PC-3 (cell line): Measurements from ENCODE around the gene CYSLTR1. TPM values are rescaled to one million over a fixed set of nuclear protein-coding genes. Genes with fewer than 3 reads are reported as not detected.
A peak's percentile ranks its signal among the peaks of the same experiment; 100 is the strongest.
"Not testable (repeated sequence)": the region's sequence is repeated elsewhere in the genome, so short reads cannot be mapped to it uniquely, and the experiment has no call there.

Experiments
- ATAC-seq: fragments of 200-7000 bp; cut with Tn5 transposase; 2 replicates; pipeline ENCODE4 v1.9.1; 2020; ENCODE audit warnings: mild to moderate bottlenecking, moderate library complexity
- BruUV-seq: library from RNA; stranded (reverse); fragments of 400-500 nt; replicated peaks from 2 replicates; lab custom pipeline; 2021; lab: Mats Ljungman, UMichigan
- CTCF ChIA-PET: fragments of 300-600 bp; sonication (Branson Sonifier 250); formaldehyde crosslinking; loops from one replicate; lab custom pipeline; 2022; ENCODE audit warnings: antibody characterized with exemption; lab: Charles Lee
- POLR2A ChIA-PET: fragments of 300-600 bp; sonication (Branson Sonifier 250); formaldehyde crosslinking; loops from one replicate; lab custom pipeline; 2022; ENCODE audit warnings: antibody characterized with exemption; ENCODE audit not compliant: unreplicated experiment; lab: Charles Lee
- DNase-seq: peaks from one replicate; pipeline ENCODE4 v3.0.0-alpha.2; 2015
- H2AFZ ChIP-seq: fragments of 300-600 bp; sonication (generic); 2 replicates; pipeline ENCODE4 v1.6.0; 2016; ENCODE audit warnings: antibody characterized with exemption, low read length
- H3F3A ChIP-seq: fragments of 300-600 bp; sonication (generic); one replicate; pipeline ENCODE4 v1.6.0; 2017; ENCODE audit warnings: antibody characterized with exemption, low read length, control low read depth, mild to moderate bottlenecking; ENCODE audit not compliant: unreplicated experiment
- H3K27ac ChIP-seq: fragments of 300-600 bp; sonication (generic); 2 replicates; pipeline ENCODE4 v1.5.1; 2016; ENCODE audit warnings: mild to moderate bottlenecking, low read length
- H3K27me3 ChIP-seq: fragments of 300-600 bp; sonication (generic); 2 replicates; pipeline ENCODE4 v1.6.1; 2016; ENCODE audit warnings: low read length, mixed read lengths
- H3K36me3 ChIP-seq: fragments of 300-600 bp; sonication (generic); 2 replicates; pipeline ENCODE4 v1.6.1; 2016; ENCODE audit warnings: low read depth, mixed run types, low read length, mixed read lengths
- H3K4me1 ChIP-seq: fragments of 300-600 bp; sonication (generic); 2 replicates; pipeline ENCODE4 v1.5.1; 2016; ENCODE audit warnings: low read length; ENCODE audit not compliant: insufficient read depth
- H3K4me2 ChIP-seq: fragments of 300-600 bp; sonication (generic); 2 replicates; pipeline ENCODE4 v1.6.0; 2016; ENCODE audit warnings: low read length
- H3K4me3 ChIP-seq: fragments of 300-600 bp; sonication (generic); 2 replicates; pipeline ENCODE4 v1.5.1; 2016; ENCODE audit warnings: mild to moderate bottlenecking, low read length, mixed read lengths
- H3K79me2 ChIP-seq: fragments of 300-600 bp; sonication (generic); 2 replicates; pipeline ENCODE4 v1.6.1; 2017; ENCODE audit warnings: low read length, mixed read lengths
- H3K9ac ChIP-seq: fragments of 300-600 bp; sonication (generic); 2 replicates; pipeline ENCODE4 v1.6.0; 2016; ENCODE audit warnings: mild to moderate bottlenecking, low read length
- H3K9me2 ChIP-seq: fragments of 300-600 bp; sonication (generic); replicated peaks from 2 replicates; pipeline ENCODE4 v1.6.1; 2016; ENCODE audit warnings: mixed run types, low read length, mixed read lengths
- H3K9me3 ChIP-seq: fragments of 300-600 bp; sonication (generic); 2 replicates; pipeline ENCODE4 v1.6.1; 2016; ENCODE audit warnings: low read length, mixed read lengths
- H4K20me1 ChIP-seq: fragments of 300-600 bp; sonication (generic); 2 replicates; pipeline ENCODE4 v1.6.1; 2016; ENCODE audit warnings: low read length, mixed read lengths
- CTCF ChIP-seq: fragments of 300-600 bp; sonication (generic); conservative IDR thresholded peaks from 2 replicates; pipeline ENCODE4 v1.5.1; 2017; ENCODE audit warnings: antibody characterized with exemption, low read depth, mild to moderate bottlenecking, low read length
- EZH2 ChIP-seq: fragments of 300-600 bp; sonication (generic); IDR thresholded peaks from one replicate; pipeline ENCODE4 v1.6.1; 2017; ENCODE audit warnings: antibody characterized with exemption, mild to moderate bottlenecking, low read length; ENCODE audit not compliant: unreplicated experiment
- EZH2phosphoT487 ChIP-seq: fragments of 300-600 bp; sonication (generic); IDR thresholded peaks from 2 replicates; pipeline ENCODE4 v1.6.1; 2018; ENCODE audit warnings: mild to moderate bottlenecking, antibody characterized with exemption, low read length, borderline replicate concordance
- intact Hi-C: fragments of 100-400 bp; cut with micrococcal nuclease; formaldehyde crosslinking; loops from 2 replicates; pipeline ENCODE4 v1.9.0; 2023
- total RNA-seq: library from RNA; depleted of rRNA; stranded (reverse); fragments of >200 nt; gene quantifications from 2 replicates; pipeline ENCODE4 v1.2.3, GENCODE V29; 2014; rRNA removed

The CYSLTR1 gene
- total RNA-seq, 1 experiment from 2014 or later = not detected

- Histone ChIP-seq H3K79me2 (no peaks in the 10 kb centered on the region), H2AFZ (no peak overlapping the region), H3K9ac (no peak overlapping the region), H3K4me3 (no peak overlapping the region), H3K9me3 (no peaks in the 10 kb centered on the region), H3K9me2 (no peaks in the 10 kb centered on the region), H3K27ac (no peak overlapping the region), H3F3A (no peaks in the 10 kb centered on the region), H3K27me3 (no peaks in the 10 kb centered on the region), H3K4me1 (no peaks in the 10 kb centered on the region), H3K4me2 (no peak overlapping the region), H3K36me3 (no peaks in the 10 kb centered on the region), H4K20me1 (no peaks in the 10 kb centered on the region)
- no peak for DNase-seq
- TF ChIP-seq CTCF (no peak), EZH2 (no peak), EZH2phosphoT487 (no peak)
- no peak for ATAC-seq
- intact Hi-C loops = no loop called here
- POLR2A ChIA-PET = no interaction called here
- CTCF ChIA-PET = interaction anchor here (0.6 kb wide), 1 partner anchor 50 kb away, joined by 3 read pairs; no protein-coding TSS in a partner anchor
- BruUV-seq = no TSS peak
These were observed 43.9 kb downstream of the CYSLTR1 start for GRCh38 chrX:78283511-78283910.

GRCh38 chrX:78237127-78237526, 90.3 kb downstream of the CYSLTR1 start:
- no peaks in the 10 kb centered on the region for H3K9me3 ChIP-seq
- CTCF ChIA-PET = no interaction called here
- H3K27ac ChIP-seq = no peak overlapping the region
- H4K20me1 ChIP-seq = no peaks in the 10 kb centered on the region
- POLR2A ChIA-PET = no interaction called here
- H3K27me3 ChIP-seq = no peaks in the 10 kb centered on the region
- ATAC-seq (no peak), DNase-seq (peak; percentile 26)
- BruUV-seq = no TSS peak
- no peak overlapping the region for H2AFZ ChIP-seq
- H3K36me3 ChIP-seq = no peaks in the 10 kb centered on the region
- no peak overlapping the region for H3K9ac ChIP-seq
- H3K79me2 ChIP-seq = no peaks in the 10 kb centered on the region
- H3K4me2 ChIP-seq = no peak overlapping the region
- no peaks in the 10 kb centered on the region for H3F3A ChIP-seq
- no peak overlapping the region for H3K4me3 ChIP-seq
- intact Hi-C loops = no loop called here
- H3K4me1 ChIP-seq = no peaks in the 10 kb centered on the region
- no peak for TF ChIP-seq EZH2
- TF ChIP-seq CTCF = no peak
- TF ChIP-seq EZH2phosphoT487 = no peak
- H3K9me2 ChIP-seq = no peaks in the 10 kb centered on the region

- H3F3A ChIP-seq, POLR2A ChIA-PET, H4K20me1 ChIP-seq, CTCF ChIA-PET, ATAC-seq, H3K4me1 ChIP-seq, DNase-seq, H3K9ac ChIP-seq, H3K4me3 ChIP-seq, H3K27ac ChIP-seq, H3K4me2 ChIP-seq, BruUV-seq, H3K79me2 ChIP-seq, H2AFZ ChIP-seq, H3K27me3 ChIP-seq, H3K9me2 ChIP-seq, H3K9me3 ChIP-seq, H3K36me3 ChIP-seq, intact Hi-C loops: not testable (repeated sequence)
These were observed 101.4 kb downstream of the CYSLTR1 start for GRCh38 chrX:78226047-78226446.

Other genes starting within 250 kb of the CYSLTR1 start
- 663 and 668 TPM in 2 replicates for gene PGK1, start 223.4 kb downstream of the CYSLTR1 start, total RNA-seq
- gene TAF9B, start 188.0 kb downstream of the CYSLTR1 start, total RNA-seq = 19.5 and 26.1 TPM in 2 replicates